SU-DHL-6 (cell line): ENCODE results near the gene CLECL1.

Experiments used
- EZH2phosphoT487 ChIP-seq: fragments of 200-600 bp; sonication (generic), shearing (Covaris generic); conservative IDR thresholded peaks from 2 replicates; pipeline ENCODE4 v1.6.1; 2018; ENCODE audit warnings: mild to moderate bottlenecking, antibody characterized with exemption, low read length, moderate library complexity, mixed read lengths
- TF ChIP-seq, protein P1 (sequence below): fragments of 200-600 bp; sonication (generic); IDR thresholded peaks from one replicate; pipeline ENCODE4 v1.5.1; 2017; ENCODE audit warnings: antibody characterized with exemption, mild to moderate bottlenecking, low read length, moderate library complexity; ENCODE audit not compliant: insufficient read depth, poor library complexity, severe bottlenecking

DNA sequence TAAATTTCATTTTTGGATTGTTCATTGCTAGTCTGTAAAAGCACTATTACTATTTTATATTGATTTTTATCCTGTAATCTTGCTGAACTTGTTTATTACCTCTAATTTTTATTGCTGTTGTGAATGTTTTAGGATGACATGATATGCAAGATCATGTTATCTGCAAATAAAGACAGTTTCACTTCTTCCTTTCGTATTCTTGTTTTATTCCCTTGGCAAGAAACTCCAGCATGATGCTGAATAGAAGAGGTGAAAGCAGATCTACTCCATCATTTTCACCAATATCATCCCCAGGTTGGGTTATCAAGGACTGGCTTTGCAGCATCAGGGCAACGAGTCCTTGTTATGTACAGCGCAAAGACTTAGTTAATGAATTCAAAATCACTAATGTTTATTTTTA lies 2.7 kb upstream of the CLECL1 start:
- TF ChIP-seq, protein P1, sequence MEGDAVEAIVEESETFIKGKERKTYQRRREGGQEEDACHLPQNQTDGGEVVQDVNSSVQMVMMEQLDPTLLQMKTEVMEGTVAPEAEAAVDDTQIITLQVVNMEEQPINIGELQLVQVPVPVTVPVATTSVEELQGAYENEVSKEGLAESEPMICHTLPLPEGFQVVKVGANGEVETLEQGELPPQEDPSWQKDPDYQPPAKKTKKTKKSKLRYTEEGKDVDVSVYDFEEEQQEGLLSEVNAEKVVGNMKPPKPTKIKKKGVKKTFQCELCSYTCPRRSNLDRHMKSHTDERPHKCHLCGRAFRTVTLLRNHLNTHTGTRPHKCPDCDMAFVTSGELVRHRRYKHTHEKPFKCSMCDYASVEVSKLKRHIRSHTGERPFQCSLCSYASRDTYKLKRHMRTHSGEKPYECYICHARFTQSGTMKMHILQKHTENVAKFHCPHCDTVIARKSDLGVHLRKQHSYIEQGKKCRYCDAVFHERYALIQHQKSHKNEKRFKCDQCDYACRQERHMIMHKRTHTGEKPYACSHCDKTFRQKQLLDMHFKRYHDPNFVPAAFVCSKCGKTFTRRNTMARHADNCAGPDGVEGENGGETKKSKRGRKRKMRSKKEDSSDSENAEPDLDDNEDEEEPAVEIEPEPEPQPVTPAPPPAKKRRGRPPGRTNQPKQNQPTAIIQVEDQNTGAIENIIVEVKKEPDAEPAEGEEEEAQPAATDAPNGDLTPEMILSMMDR, result no peak
- no peak for TF ChIP-seq EZH2phosphoT487
